CD14-positive monocyte (primary cell): ENCODE measurements around the gene RAB3GAP2. TPM values are rescaled to one million over a fixed set of nuclear protein-coding genes. Genes with fewer than 3 reads are reported as not detected.

Experiments
- DNase-seq, 3 donors: peaks; one replicate each; pipeline ENCODE4 v3.0.0-alpha.2; 2011 to 2022
- H2AFZ ChIP-seq: 2 replicates; pipeline ENCODE4 v1.6.0; 2012; ENCODE audit warnings: mild to moderate bottlenecking, low read depth, low read length, inconsistent platforms; ENCODE audit not compliant: insufficient read depth, poor library complexity, severe bottlenecking
- H3K27ac ChIP-seq, 2 donors: 1 replicate in 1 of 2; 2 replicates in 1 of 2; pipeline ENCODE4 v1.5.1; 2012 to 2013; ENCODE audit warnings: low read length in 2 of 2, control low read depth in 1 of 2, inconsistent platforms in 1 of 2, low read depth in 1 of 2, mild to moderate bottlenecking in 1 of 2
- H3K27me3 ChIP-seq, 2 donors: one replicate each; pipeline versions ENCODE4 v1.6.0 to v1.6.1; 2011 to 2013; ENCODE audit warnings: low read length in 2 of 2; ENCODE audit not compliant: control insufficient read depth in 2 of 2, insufficient read depth in 2 of 2
- H3K36me3 ChIP-seq, 2 donors: replicated peaks in 1 of 2; 1 replicate in 1 of 2; 2 replicates in 1 of 2; pipeline versions ENCODE4 v1.5.1 to v1.6.1; 2012 to 2013; ENCODE audit warnings: low read length in 2 of 2, control low read depth in 1 of 2, inconsistent platforms in 1 of 2, mild to moderate bottlenecking in 1 of 2; ENCODE audit not compliant: insufficient read depth in 2 of 2, control insufficient read depth in 1 of 2
- H3K4me1 ChIP-seq, 2 donors: 1 replicate in 1 of 2; 2 replicates in 1 of 2; pipeline versions ENCODE4 v1.5.1 to v1.6.1; 2012 to 2013; ENCODE audit warnings: low read length in 2 of 2, control low read depth in 1 of 2, inconsistent platforms in 1 of 2, mild to moderate bottlenecking in 1 of 2, moderate library complexity in 1 of 2; ENCODE audit not compliant: insufficient read depth in 2 of 2, control insufficient read depth in 1 of 2
- H3K4me2 ChIP-seq: replicated peaks from 2 replicates; pipeline ENCODE3; 2012; ENCODE audit warnings: low read length, moderate library complexity, mild to moderate bottlenecking; ENCODE audit not compliant: poor library complexity, severe bottlenecking; ENCODE audit errors: extremely low read depth
- H3K4me3 ChIP-seq, 3 experiments: fragments of 200-600 bp in 1 of 3; sonication (generic) in 1 of 3; replicated peaks in 1 of 3; 1 replicate in 2 of 3; 2 replicates in 1 of 3; pipeline ENCODE4 v1.5.1; 2011 to 2013; ENCODE audit warnings: low read length in 3 of 3, mild to moderate bottlenecking in 3 of 3, control low read depth in 2 of 3, low read depth in 2 of 3, inconsistent platforms in 1 of 3, moderate library complexity in 1 of 3
- H3K79me2 ChIP-seq: 2 replicates; pipeline ENCODE4 v1.6.0; 2012; ENCODE audit warnings: mild to moderate bottlenecking, control low read depth, inconsistent platforms, low read length, moderate library complexity; ENCODE audit not compliant: insufficient read depth
- H3K9ac ChIP-seq: 2 replicates; pipeline ENCODE4 v1.6.0; 2017; ENCODE audit warnings: low read length, mild to moderate bottlenecking; ENCODE audit not compliant: insufficient read depth, poor library complexity, severe bottlenecking
- H3K9me3 ChIP-seq, 2 donors: replicated peaks in 1 of 2; 1 replicate in 1 of 2; 2 replicates in 1 of 2; pipeline versions ENCODE4 v1.5.1 to v1.6.1; 2012 to 2013; ENCODE audit warnings: low read length in 2 of 2, control low read depth in 1 of 2; ENCODE audit not compliant: control insufficient read depth in 1 of 2, insufficient read depth in 1 of 2
- H4K20me1 ChIP-seq: 2 replicates; pipeline ENCODE4 v1.6.0; 2012; ENCODE audit warnings: mild to moderate bottlenecking, low read length, control low read depth, moderate library complexity; ENCODE audit not compliant: insufficient read depth
- H3K27ac Mint-ChIP-seq, 7 donors: one replicate each; pipeline ENCODE4 v1.8.0; 2020; ENCODE audit warnings: mild to moderate bottlenecking in 7 of 7, mixed read lengths in 7 of 7, moderate library complexity in 6 of 7, inconsistent platforms in 2 of 7
- H3K27me3 Mint-ChIP-seq, 3 donors: one replicate each; pipeline ENCODE4 v1.8.0; 2021 to 2022; ENCODE audit warnings: low read depth in 3 of 3, mild to moderate bottlenecking in 3 of 3, mixed read lengths in 3 of 3, moderate library complexity in 3 of 3, inconsistent platforms in 1 of 3
- H3K36me3 Mint-ChIP-seq, 2 donors: one replicate each; pipeline ENCODE4 v1.8.0; 2020; ENCODE audit warnings: mixed read lengths in 2 of 2, inconsistent platforms in 1 of 2, mild to moderate bottlenecking in 1 of 2
- H3K4me1 Mint-ChIP-seq: one replicate; pipeline ENCODE4 v1.8.0; 2020; ENCODE audit warnings: mild to moderate bottlenecking, mixed read lengths
- H3K4me3 Mint-ChIP-seq, 2 donors: one replicate each; pipeline ENCODE4 v1.8.0; 2020; ENCODE audit warnings: mild to moderate bottlenecking in 2 of 2, mixed read lengths in 2 of 2, moderate library complexity in 1 of 2
- H3K9me3 Mint-ChIP-seq, 7 donors: one replicate each; pipeline ENCODE4 v1.8.0; 2020 to 2022; ENCODE audit warnings: mixed read lengths in 7 of 7, mild to moderate bottlenecking in 6 of 7, moderate library complexity in 6 of 7, inconsistent platforms in 2 of 7
- WGBS: methylation state at CpG from one replicate; pipeline ENCODE4 v1.1.5; 2013; ENCODE audit warnings: missing lambda C conversion rate; ENCODE audit not compliant: insufficient coverage; 5-methylcytosine and 5-hydroxymethylcytosine counted together
- intact Hi-C, 2 donors: fragments of 100-400 bp; cut with micrococcal nuclease; formaldehyde crosslinking; loops; one replicate each; pipeline versions ENCODE4 v1.15.0 to v1.15.1; 2023
- polyA plus RNA-seq, 3 donors: library from polyadenylated mRNA; depleted of rRNA in 1 of 3; unstranded in 2 of 3; stranded (reverse) in 1 of 3; fragments of 300-500 nt in 2 of 3; fragments of >200 nt in 1 of 3; fragmentation: Illumina TruSeq in 2 of 3; gene quantifications; 1 replicate in 2 of 3; 2 replicates in 1 of 3; pipeline ENCODE4 v1.2.3, GENCODE V29; 2012 to 2021
- TF ChIP-seq, protein P1 (sequence below): fragments of 200-600 bp; IDR thresholded peaks from one replicate; pipeline ENCODE4 v1.8.0; 2022; ENCODE audit warnings: antibody characterized with exemption, mild to moderate bottlenecking

RAB3GAP2 gene
- polyA plus RNA-seq, 3 donors: 9.8 to 12.1 (median 11.6) TPM

DNA sequence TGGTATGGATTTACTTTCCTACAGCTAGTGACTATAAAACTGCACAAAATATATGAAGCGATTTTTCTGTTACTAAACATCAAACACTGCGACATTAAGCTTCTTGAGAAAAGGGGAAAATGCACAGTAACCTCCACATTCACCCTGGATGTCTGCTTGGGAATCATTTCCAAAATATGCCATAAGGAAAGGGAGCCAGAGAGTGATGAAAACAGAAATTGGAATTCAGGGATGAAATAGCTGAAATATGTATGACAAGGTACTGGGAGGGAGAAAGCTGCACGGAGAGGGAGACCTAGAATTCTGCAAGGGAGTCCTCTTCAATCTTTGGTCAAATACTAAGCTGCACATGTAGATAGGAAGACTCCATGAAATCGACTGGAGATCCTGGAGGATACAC is 31.6 kb upstream of the RAB3GAP2 start:
- Histone ChIP-seq H4K20me1 (no peaks in the 10 kb centered on the region), H3K9ac (no peak overlapping the region), H3K4me2 (no peak overlapping the region), H3K27me3 (no peaks in the 10 kb centered on the region), H3K36me3 (no peaks in the 10 kb centered on the region), H3K27ac (no peak overlapping the region), H3K4me3 (no peak overlapping the region), H3K79me2 (no peaks in the 10 kb centered on the region), H2AFZ (no peak overlapping the region), H3K4me1 (no peaks in the 10 kb centered on the region), H3K9me3 (no peaks in the 10 kb centered on the region)
- DNase-seq: no peak
- Mint-ChIP-seq H3K27ac (no peak overlapping the region), H3K27me3 (peaks cover 3 to 9% (median 4%) of the 10 kb centered on the region in 3 donors), H3K9me3 (peaks cover 0 to 5% (median 0%) of the 10 kb centered on the region in 7 donors), H3K4me1 (peaks cover 2% of the 10 kb centered on the region), H3K4me3 (no peak overlapping the region), H3K36me3 (no peaks in the 10 kb centered on the region)
- TF ChIP-seq, protein P1, sequence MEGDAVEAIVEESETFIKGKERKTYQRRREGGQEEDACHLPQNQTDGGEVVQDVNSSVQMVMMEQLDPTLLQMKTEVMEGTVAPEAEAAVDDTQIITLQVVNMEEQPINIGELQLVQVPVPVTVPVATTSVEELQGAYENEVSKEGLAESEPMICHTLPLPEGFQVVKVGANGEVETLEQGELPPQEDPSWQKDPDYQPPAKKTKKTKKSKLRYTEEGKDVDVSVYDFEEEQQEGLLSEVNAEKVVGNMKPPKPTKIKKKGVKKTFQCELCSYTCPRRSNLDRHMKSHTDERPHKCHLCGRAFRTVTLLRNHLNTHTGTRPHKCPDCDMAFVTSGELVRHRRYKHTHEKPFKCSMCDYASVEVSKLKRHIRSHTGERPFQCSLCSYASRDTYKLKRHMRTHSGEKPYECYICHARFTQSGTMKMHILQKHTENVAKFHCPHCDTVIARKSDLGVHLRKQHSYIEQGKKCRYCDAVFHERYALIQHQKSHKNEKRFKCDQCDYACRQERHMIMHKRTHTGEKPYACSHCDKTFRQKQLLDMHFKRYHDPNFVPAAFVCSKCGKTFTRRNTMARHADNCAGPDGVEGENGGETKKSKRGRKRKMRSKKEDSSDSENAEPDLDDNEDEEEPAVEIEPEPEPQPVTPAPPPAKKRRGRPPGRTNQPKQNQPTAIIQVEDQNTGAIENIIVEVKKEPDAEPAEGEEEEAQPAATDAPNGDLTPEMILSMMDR: no peak
- intact Hi-C loops: no loop called here
- 100% methylated on average over 1 of the region's 4 CpGs for WGBS

DNA sequence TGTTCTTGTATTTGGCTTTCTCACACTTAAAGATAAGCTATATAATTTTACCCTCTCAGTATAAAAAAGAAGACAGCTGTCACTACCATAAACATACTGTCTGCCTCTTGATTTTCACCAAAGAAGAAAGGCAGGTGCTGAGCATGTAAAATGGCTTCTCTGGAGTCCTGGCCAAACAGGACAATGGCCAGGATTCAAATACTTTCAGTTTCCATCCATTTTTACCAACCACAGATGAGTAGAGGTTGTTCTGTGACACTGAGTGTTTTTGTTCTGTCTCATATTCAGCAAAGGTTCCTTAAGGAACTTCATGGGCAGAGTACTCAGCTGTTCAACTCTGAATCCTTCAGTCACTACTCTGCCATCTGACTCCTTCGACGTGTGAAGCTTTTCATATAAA is 29.4 kb upstream of the RAB3GAP2 start:
- no peak overlapping the region for H3K4me2 ChIP-seq
- H3K79me2 ChIP-seq: no peaks in the 10 kb centered on the region
- H3K4me3 ChIP-seq: no peak overlapping the region
- H3K27me3 ChIP-seq: no peaks in the 10 kb centered on the region
- H3K9ac ChIP-seq: no peak overlapping the region
- H3K4me3 Mint-ChIP-seq: no peak overlapping the region
- H4K20me1 ChIP-seq: no peaks in the 10 kb centered on the region
- H3K27ac ChIP-seq: no peak overlapping the region
- H2AFZ ChIP-seq: no peak overlapping the region
- no CpG with 5 or more reads among the region's 2 CpGs for WGBS
- H3K9me3 Mint-ChIP-seq: peaks cover 0 to 5% (median 0%) of the 10 kb centered on the region in 7 donors
- intact Hi-C loops: no loop called here
- no peak for DNase-seq
- peaks cover 4 to 11% (median 6%) of the 10 kb centered on the region in 3 donors for H3K27me3 Mint-ChIP-seq
- no peak overlapping the region for H3K27ac Mint-ChIP-seq
- H3K4me1 ChIP-seq: no peaks in the 10 kb centered on the region
- H3K4me1 Mint-ChIP-seq: peaks cover 2% of the 10 kb centered on the region
- TF ChIP-seq, protein P1: no peak
- no peaks in the 10 kb centered on the region for H3K36me3 ChIP-seq
- H3K9me3 ChIP-seq: no peaks in the 10 kb centered on the region
- no peaks in the 10 kb centered on the region for H3K36me3 Mint-ChIP-seq
